Caco-2 (cell line): ENCODE data around the gene REG4. TPM values are rescaled to one million over a fixed set of nuclear protein-coding genes. Genes with fewer than 3 reads are reported as not detected.
"Not testable (repeated sequence)": the region's sequence is repeated elsewhere in the genome, so short reads cannot be mapped to it uniquely, and the experiment has no call there.

Experiments
- BruUV-seq: library from RNA; stranded (reverse); fragments of 400-500 nt; replicated peaks from 2 replicates; lab custom pipeline; 2021; lab: Mats Ljungman, UMichigan
- CTCF ChIA-PET: fragments of 300-600 bp; sonication (Branson Sonifier 250); formaldehyde crosslinking; loops from one replicate; lab custom pipeline; 2022; ENCODE audit warnings: antibody characterized with exemption; lab: Charles Lee
- POLR2A ChIA-PET: fragments of 300-600 bp; sonication (Branson Sonifier 250); formaldehyde crosslinking; loops from one replicate; lab custom pipeline; 2022; ENCODE audit warnings: antibody characterized with exemption; lab: Charles Lee
- DNase-seq, 2 experiments: peaks; one replicate each; pipeline versions ENCODE4 v3.0.0 to v3.0.0-alpha.2; 2020 to 2022
- H3K27me3 ChIP-seq: replicated peaks from 2 replicates; pipeline ENCODE4 v1.6.0; 2011; ENCODE audit warnings: low read length; ENCODE audit not compliant: control insufficient read depth, insufficient read depth
- H3K36me3 ChIP-seq: 2 replicates; pipeline ENCODE4 v1.5.1; 2011; ENCODE audit warnings: low read length; ENCODE audit not compliant: control insufficient read depth, insufficient read depth
- H3K4me1 ChIP-seq: fragments of 250-450 bp; sonication (Bioruptor Pico); 2 replicates; pipeline ENCODE4 v1.5.1; 2020; ENCODE audit warnings: mild to moderate bottlenecking
- H3K4me3 ChIP-seq: 2 replicates; pipeline ENCODE4 v1.5.1; 2011; ENCODE audit warnings: low read depth, mild to moderate bottlenecking, control low read depth, low read length
- H3K9me3 ChIP-seq: fragments of 250-450 bp; sonication (Bioruptor Pico); 2 replicates; pipeline ENCODE4 v1.5.1; 2020; ENCODE audit warnings: mild to moderate bottlenecking, moderate library complexity
- H3K27ac Mint-ChIP-seq: one replicate; pipeline ENCODE4 v1.8.0; 2022; ENCODE audit warnings: mixed read lengths; ENCODE audit not compliant: unreplicated experiment
- H3K27me3 Mint-ChIP-seq: one replicate; pipeline ENCODE4 v1.8.0; 2022; ENCODE audit warnings: mixed read lengths; ENCODE audit not compliant: insufficient read depth, unreplicated experiment
- H3K36me3 Mint-ChIP-seq: one replicate; pipeline ENCODE4 v1.8.0; 2022; ENCODE audit warnings: mild to moderate bottlenecking, mixed read lengths; ENCODE audit not compliant: insufficient read depth, unreplicated experiment
- H3K4me1 Mint-ChIP-seq: one replicate; pipeline ENCODE4 v1.8.0; 2022; ENCODE audit warnings: low read depth, mixed read lengths; ENCODE audit not compliant: unreplicated experiment
- H3K4me3 Mint-ChIP-seq: one replicate; pipeline ENCODE4 v1.8.0; 2022; ENCODE audit warnings: mild to moderate bottlenecking, moderate library complexity, mixed read lengths; ENCODE audit not compliant: unreplicated experiment
- H3K9me3 Mint-ChIP-seq: one replicate; pipeline ENCODE4 v1.8.0; 2022; ENCODE audit warnings: mixed read lengths; ENCODE audit not compliant: unreplicated experiment
- CTCF ChIP-seq, 2 experiments: fragments of 200-600 bp in 1 of 2; IDR thresholded peaks; 1 replicate in 1 of 2; 2 replicates in 1 of 2; pipeline versions ENCODE4 v1.5.1 to v1.8.0; 2011 to 2022; ENCODE audit warnings: antibody characterized with exemption in 1 of 2, control low read depth in 1 of 2, inconsistent platforms in 1 of 2, low read depth in 1 of 2, low read length in 1 of 2, mild to moderate bottlenecking in 1 of 2, moderate library complexity in 1 of 2; ENCODE audit not compliant: insufficient read depth in 1 of 2, severe bottlenecking in 1 of 2, unreplicated experiment in 1 of 2
- intact Hi-C: fragments of 100-400 bp; cut with micrococcal nuclease; formaldehyde crosslinking; loops from one replicate; pipeline ENCODE4 v1.10.0; 2022; ENCODE audit not compliant: unreplicated experiment
- total RNA-seq: library from RNA; stranded (reverse); gene quantifications from 2 replicates; pipeline ENCODE4 v1.2.3, GENCODE V29; 2022

Gene REG4
- total RNA-seq, 1 experiment from 2014 or later: 8.0 TPM

- BruUV-seq: no TSS peak
- no peak overlapping the region for H3K4me3 ChIP-seq
- no peaks in the 10 kb centered on the region for H3K9me3 ChIP-seq
- ChIA-PET CTCF (no interaction called here), POLR2A (no interaction called here)
- H3K4me1 Mint-ChIP-seq: peaks cover 12% of the 10 kb centered on the region
- H3K4me3 Mint-ChIP-seq: no peak overlapping the region
- no peaks in the 10 kb centered on the region for H3K27me3 Mint-ChIP-seq
- no peak overlapping the region for H3K27ac Mint-ChIP-seq
- H3K4me1 ChIP-seq: peaks cover 19% of the 10 kb centered on the region; the same call in 1 of the 2 replicates
- H3K36me3 ChIP-seq: no peaks in the 10 kb centered on the region
- no peaks in the 10 kb centered on the region for H3K27me3 ChIP-seq
- H3K9me3 Mint-ChIP-seq: no peaks in the 10 kb centered on the region
- DNase-seq: no peak
- H3K36me3 Mint-ChIP-seq: no peaks in the 10 kb centered on the region
- no peak for TF ChIP-seq CTCF (IDR thresholded peaks at IDR 0.05; ENCODE audit: insufficient read depth in 1 of 2, low read depth in 1 of 2, low read length in 1 of 2, severe bottlenecking in 1 of 2, unreplicated experiment in 1 of 2)
- intact Hi-C loops: no loop called here
Measured at GRCh38 chr1:119831027-119831426, 19.8 kb upstream of the REG4 start.

GRCh38 chr1:119829625-119830024 lies 18.4 kb upstream of the REG4 start:
- Histone ChIP-seq H3K9me3 (no peaks in the 10 kb centered on the region), H3K36me3 (no peaks in the 10 kb centered on the region), H3K4me3 (no peak overlapping the region), H3K4me1 (peaks cover 19% of the 10 kb centered on the region; the same call in 1 of the 2 replicates), H3K27me3 (no peaks in the 10 kb centered on the region)
- Mint-ChIP-seq H3K4me1 (peaks cover 12% of the 10 kb centered on the region), H3K27ac (no peak overlapping the region), H3K4me3 (no peak overlapping the region), H3K27me3 (no peaks in the 10 kb centered on the region), H3K36me3 (no peaks in the 10 kb centered on the region), H3K9me3 (no peaks in the 10 kb centered on the region)
- no peak for TF ChIP-seq CTCF (IDR thresholded peaks at IDR 0.05; ENCODE audit: insufficient read depth in 1 of 2, low read depth in 1 of 2, low read length in 1 of 2, severe bottlenecking in 1 of 2, unreplicated experiment in 1 of 2)
- ChIA-PET POLR2A (no interaction called here), CTCF (no interaction called here)
- intact Hi-C loops: loop anchor here (5.0 kb wide), 1 partner anchor 33 kb away; no protein-coding TSS in a partner anchor
- DNase-seq: no peak
- BruUV-seq: no TSS peak

GRCh38 chr1:119829006-119829405 lies 17.7 kb upstream of the REG4 start:
- H3K4me1 Mint-ChIP-seq: peaks cover 12% of the 10 kb centered on the region
- POLR2A ChIA-PET, CTCF ChIA-PET, H3K27me3 ChIP-seq, H3K27me3 Mint-ChIP-seq, H3K9me3 ChIP-seq, H3K4me3 ChIP-seq, H3K9me3 Mint-ChIP-seq, H3K27ac Mint-ChIP-seq, H3K4me3 Mint-ChIP-seq, H3K36me3 ChIP-seq, H3K36me3 Mint-ChIP-seq, BruUV-seq: not testable (repeated sequence)
- peak in 1 of 2 experiments; percentile 41 for DNase-seq
- H3K4me1 ChIP-seq: peaks cover 19% of the 10 kb centered on the region; the same call in 1 of the 2 replicates
- intact Hi-C loops: loop anchor here (5.0 kb wide), 1 partner anchor 33 kb away; no protein-coding TSS in a partner anchor
